Measurements from ENCODE around the gene DDI1. TPM values are rescaled to one million over a fixed set of nuclear protein-coding genes. Genes with fewer than 3 reads are reported as not detected.

DDI1 gene
- total and polyA plus RNA-seq, 9 of the 15 experiments (the other 6 are each of a cell fraction or from before 2014, with no cell fraction given), result not detected

- no peaks in the 10 kb centered on the region for H3K9me1 ChIP-seq (ENCODE audit: control insufficient read depth, insufficient read depth, low read length)
- H3K36me3 ChIP-seq (ENCODE audit: control insufficient read depth, insufficient read depth, low read length), result no peaks in the 10 kb centered on the region
- no peaks in the 10 kb centered on the region for H3K27me3 ChIP-seq (ENCODE audit: control insufficient read depth in 2 of 2, insufficient read depth in 2 of 2, low read length in 2 of 2)
- FAIRE-seq (no peak), DNase-seq (ENCODE audit: extremely low read depth in 1 of 4, low spot score in 3 of 4) (no peak), ATAC-seq (no peak)
- no TSS peak for BruUV-seq (replicated peaks)
- H2AFZ ChIP-seq (ENCODE audit: low read depth, low read length), result no peak overlapping the region
- in situ Hi-C loops (cut with MboI), result no loop called here
- H3K4me2 ChIP-seq (ENCODE audit: insufficient read depth, low read length), result no peak overlapping the region
- intact Hi-C loops (cut with micrococcal nuclease), result no loop called here
- H3K79me2 ChIP-seq (ENCODE audit: control insufficient read depth, insufficient read depth, low read length), result no peaks in the 10 kb centered on the region
- no peak overlapping the region for H3K27ac ChIP-seq (ENCODE audit: extremely low read depth, low read depth, low read length)
- ChIA-PET POLR2A (no interaction called here), CTCF (ENCODE audit: low intra/inter-chr PET ratio) (no interaction called here)
- no peak overlapping the region for H3K9ac ChIP-seq (ENCODE audit: insufficient read depth in 1 of 2, low read depth in 2 of 2, low read length in 2 of 2)
- no peaks in the 10 kb centered on the region for H3K4me1 ChIP-seq (replicated peaks in 1 of 2; ENCODE audit: control insufficient read depth in 2 of 2, insufficient read depth in 2 of 2, low read length in 2 of 2)
- WGBS (ENCODE audit: insufficient coverage, low coverage, missing lambda C conversion rate), result 0% methylated on average over 5 of the region's 5 CpGs
- no peak overlapping the region for H3K4me3 ChIP-seq
- H4K20me1 ChIP-seq (replicated peaks; ENCODE audit: control insufficient read depth, insufficient read depth, low read length), result no peaks in the 10 kb centered on the region
- peaks cover 3% of the 10 kb centered on the region; the same call in 1 of the 2 replicates for H3K9me3 ChIP-seq (replicated peaks; ENCODE audit: control insufficient read depth, insufficient read depth, low read depth, low read length)
- TF ChIP-seq MBD1 (CRISPR knock-in tag; IDR thresholded peaks at IDR 0.05), result no peak
- no peak for TF ChIP-seq MEF2A (IDR thresholded peaks at IDR 0.05; ENCODE audit: control insufficient read depth, low read depth, low read length)
- TF ChIP-seq CHD7 (IDR thresholded peaks at IDR 0.05; ENCODE audit: low read depth, low read length), result no peak
- no peak for TF ChIP-seq NELFE (IDR thresholded peaks at IDR 0.05; ENCODE audit: insufficient read depth, insufficient read length)
- TF ChIP-seq TSC22D4 (tag; IDR thresholded peaks at IDR 0.05), result no peak
Measured at GRCh38 chr11:104000798-104001197, 35.6 kb upstream of the DDI1 start.
